ENCODE measurements around the gene NACA.

NACA gene

DNA sequence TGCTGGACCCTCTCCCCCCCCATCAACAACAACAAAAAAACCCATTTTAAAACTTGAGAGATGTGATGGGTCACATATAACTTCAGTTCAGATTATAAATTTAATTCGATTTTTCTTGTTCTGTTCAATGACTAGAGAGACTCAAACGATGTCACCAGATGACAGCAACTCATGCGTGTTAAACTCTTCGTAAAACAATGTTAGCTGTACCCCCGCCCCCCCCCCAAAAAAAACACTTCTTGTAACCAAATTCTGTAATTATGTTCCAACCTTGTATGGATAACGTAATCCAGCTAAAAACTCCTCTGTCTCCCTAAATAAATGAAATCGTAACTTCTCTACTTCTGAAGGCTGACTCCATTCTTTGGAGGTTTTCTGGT is 614 bp upstream of the NACA start:
- CTCF ChIA-PET: interaction anchor here (0.9 to 1.5 kb wide), 3 partner anchors 9 to 386 kb away, joined by 3 to 5 read pairs (median 4); partner anchors contain the start of gene STAT6
- DNase-seq (ENCODE audit: extremely low spot score): no peak
- POLR2A ChIA-PET: interaction anchor here (0.6 to 1.3 kb wide), 7 partner anchors 9 to 263 kb away, joined by 3 to 13 read pairs (median 6); partner anchors contain the start of gene PTGES3
- TF ChIP-seq, protein P1, sequence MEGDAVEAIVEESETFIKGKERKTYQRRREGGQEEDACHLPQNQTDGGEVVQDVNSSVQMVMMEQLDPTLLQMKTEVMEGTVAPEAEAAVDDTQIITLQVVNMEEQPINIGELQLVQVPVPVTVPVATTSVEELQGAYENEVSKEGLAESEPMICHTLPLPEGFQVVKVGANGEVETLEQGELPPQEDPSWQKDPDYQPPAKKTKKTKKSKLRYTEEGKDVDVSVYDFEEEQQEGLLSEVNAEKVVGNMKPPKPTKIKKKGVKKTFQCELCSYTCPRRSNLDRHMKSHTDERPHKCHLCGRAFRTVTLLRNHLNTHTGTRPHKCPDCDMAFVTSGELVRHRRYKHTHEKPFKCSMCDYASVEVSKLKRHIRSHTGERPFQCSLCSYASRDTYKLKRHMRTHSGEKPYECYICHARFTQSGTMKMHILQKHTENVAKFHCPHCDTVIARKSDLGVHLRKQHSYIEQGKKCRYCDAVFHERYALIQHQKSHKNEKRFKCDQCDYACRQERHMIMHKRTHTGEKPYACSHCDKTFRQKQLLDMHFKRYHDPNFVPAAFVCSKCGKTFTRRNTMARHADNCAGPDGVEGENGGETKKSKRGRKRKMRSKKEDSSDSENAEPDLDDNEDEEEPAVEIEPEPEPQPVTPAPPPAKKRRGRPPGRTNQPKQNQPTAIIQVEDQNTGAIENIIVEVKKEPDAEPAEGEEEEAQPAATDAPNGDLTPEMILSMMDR (IDR thresholded peaks at IDR 0.05; ENCODE audit: control extremely low read depth, extremely low read depth, low read depth, missing control alignments): no peak

DNA sequence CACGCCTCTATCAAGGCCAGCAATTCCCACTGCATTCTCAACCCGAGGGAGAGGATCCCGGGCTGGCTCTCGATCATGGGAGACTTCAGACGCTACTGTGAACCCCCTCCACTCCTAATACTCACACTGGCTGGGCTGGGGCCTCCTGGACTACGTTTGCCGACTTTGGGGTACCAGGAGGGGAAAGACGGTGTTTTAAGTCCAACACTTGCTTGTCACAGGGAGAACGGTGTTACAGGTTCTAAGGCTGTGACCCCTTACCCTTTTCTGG is 463 bp downstream of the NACA start:
- POLR2A ChIA-PET: interaction anchor here (1.3 kb wide), 1 partner anchor 14 kb away, joined by 13 read pairs; no protein-coding TSS in a partner anchor
- CTCF ChIA-PET: interaction anchor here (1.5 kb wide), 1 partner anchor 11 kb away, joined by 3 read pairs; no protein-coding TSS in a partner anchor
- TF ChIP-seq, protein P1 (IDR thresholded peaks at IDR 0.05; ENCODE audit: control extremely low read depth, extremely low read depth, low read depth, missing control alignments): no peak
- DNase-seq (ENCODE audit: extremely low spot score): no peak

DNA sequence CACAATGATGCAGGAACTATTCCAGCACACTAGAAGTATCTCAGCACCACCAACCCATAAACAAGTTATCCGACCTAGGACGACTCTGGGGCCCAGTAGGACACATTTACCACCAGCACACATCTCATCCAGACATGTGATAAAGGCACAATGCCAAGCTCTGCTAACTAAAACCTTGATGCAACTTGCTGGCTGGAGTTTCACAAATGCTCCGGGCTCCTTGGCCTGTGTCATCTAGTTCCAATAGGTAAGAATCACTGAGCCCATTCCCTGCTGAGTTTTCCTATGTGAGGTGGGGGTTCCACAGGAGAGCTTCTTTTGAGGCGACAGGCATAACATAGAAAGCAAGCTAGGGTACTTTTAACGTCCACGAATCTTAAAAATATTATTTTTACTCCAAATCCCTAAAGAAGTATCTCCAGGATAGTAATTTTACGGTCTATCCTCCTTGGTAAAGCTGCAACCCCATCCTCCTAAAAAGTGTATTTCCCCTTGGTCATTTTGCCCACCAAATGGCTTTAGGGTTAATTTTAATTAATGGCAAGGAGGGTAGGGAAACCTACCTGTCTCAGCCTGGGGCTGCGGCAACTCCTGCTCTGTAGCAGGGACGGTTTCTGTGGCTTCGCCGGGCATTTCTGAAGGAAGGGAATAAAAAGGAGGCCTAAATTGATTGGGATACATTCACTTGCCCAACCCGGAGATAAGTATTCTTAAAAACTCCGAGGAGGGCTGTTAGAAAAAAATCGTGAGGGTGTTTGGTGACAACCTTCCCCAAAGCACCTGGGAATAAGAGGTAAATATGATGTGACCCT is 1.0 kb downstream of the NACA start:
- ChIA-PET POLR2A (interaction anchor here (0.8 to 1.0 kb wide), 2 partner anchors 79 to 95 kb away, joined by 3 read pairs; no protein-coding TSS in a partner anchor), CTCF (interaction anchor here (0.9 to 1.5 kb wide), 3 partner anchors 10 to 87 kb away, joined by 3 read pairs; no protein-coding TSS in a partner anchor)
- no peak for DNase-seq (ENCODE audit: extremely low spot score)
- TF ChIP-seq, protein P1 (IDR thresholded peaks at IDR 0.05; ENCODE audit: control extremely low read depth, extremely low read depth, low read depth, missing control alignments): no peak

DNA sequence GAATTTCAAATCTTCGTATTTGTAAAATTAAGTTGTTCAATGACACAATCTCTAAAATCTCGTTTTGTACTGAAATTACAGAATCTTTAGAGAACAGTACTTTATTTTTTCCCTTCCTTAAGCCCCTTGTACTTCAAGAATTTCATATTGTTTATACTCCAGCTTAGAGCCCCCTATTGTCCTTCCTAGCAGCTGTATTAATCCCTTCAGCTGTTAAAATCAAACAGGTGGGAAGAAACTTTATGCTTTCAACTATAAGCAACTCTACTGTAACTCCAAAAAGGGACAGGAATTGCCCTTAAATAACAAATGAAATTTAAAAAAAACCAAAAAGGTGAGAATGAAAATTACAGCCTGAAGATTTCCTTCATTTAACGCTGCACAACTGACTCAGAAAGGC is 1.7 kb downstream of the NACA start:
- CTCF ChIA-PET: interaction anchor here (0.9 to 1.5 kb wide), 3 partner anchors 9 to 87 kb away, joined by 3 read pairs; no protein-coding TSS in a partner anchor
- TF ChIP-seq, protein P1 (IDR thresholded peaks at IDR 0.05; ENCODE audit: control extremely low read depth, extremely low read depth, low read depth, missing control alignments): no peak
- no peak for DNase-seq (ENCODE audit: extremely low spot score)
- POLR2A ChIA-PET: interaction anchor here (0.8 to 1.0 kb wide), 2 partner anchors 78 to 95 kb away, joined by 3 read pairs; no protein-coding TSS in a partner anchor

DNA sequence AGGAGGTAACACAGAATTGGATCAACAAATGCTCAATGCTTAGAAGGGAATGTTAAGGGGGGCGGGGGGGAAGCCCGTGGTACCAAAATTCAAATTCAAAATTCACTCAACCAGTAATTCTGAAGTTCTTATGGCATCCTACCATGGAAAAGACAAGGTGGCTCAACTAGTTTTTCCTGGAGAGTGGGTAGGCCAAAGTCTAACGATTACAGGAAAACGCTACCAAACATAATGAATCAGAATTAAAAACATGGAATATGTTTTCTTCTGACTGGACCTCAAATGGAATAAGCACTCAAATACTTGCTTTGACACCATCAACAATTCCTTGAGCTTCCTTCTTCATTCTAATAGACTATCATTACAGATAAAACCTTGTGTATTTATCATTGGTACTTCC is 2.3 kb downstream of the NACA start:
- ChIA-PET POLR2A (interaction anchor here (0.8 kb wide), 1 partner anchor 77 kb away, joined by 3 read pairs; no protein-coding TSS in a partner anchor), CTCF (interaction anchor here (0.9 to 1.1 kb wide), 2 partner anchors 15 to 86 kb away, joined by 3 read pairs; no protein-coding TSS in a partner anchor)
- DNase-seq (ENCODE audit: extremely low spot score): no peak
- TF ChIP-seq, protein P1 (IDR thresholded peaks at IDR 0.05; ENCODE audit: control extremely low read depth, extremely low read depth, low read depth, missing control alignments): no peak

DNA sequence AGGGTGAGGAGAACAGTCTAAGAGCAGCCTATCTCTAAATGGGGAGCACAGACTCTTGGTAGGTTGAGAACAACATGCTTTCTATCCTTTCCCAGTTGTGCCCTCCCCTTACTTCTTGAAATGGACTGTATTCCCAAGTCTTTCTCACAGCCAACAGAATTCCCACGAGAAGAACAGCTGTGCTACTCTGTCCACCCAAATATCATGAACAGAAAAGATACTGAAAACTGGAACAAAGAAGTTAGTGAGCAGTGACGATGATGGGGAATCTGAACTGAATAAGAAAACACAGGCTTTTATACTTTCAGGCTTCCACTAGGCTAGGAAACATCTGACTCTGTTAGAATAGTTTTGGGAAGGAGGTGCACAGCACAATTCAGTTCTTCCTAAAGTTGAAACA is 3.4 kb downstream of the NACA start:
- ChIA-PET POLR2A (interaction anchor here (0.8 kb wide), 1 partner anchor 34 kb away, joined by 3 read pairs; the partner anchor contains the start of gene PTGES3), CTCF (interaction anchor here (0.6 to 1.5 kb wide), 2 partner anchors 18 to 362 kb away, joined by 3 read pairs; partner anchors contain the start of gene STAT2)
- TF ChIP-seq, protein P1 (IDR thresholded peaks at IDR 0.05; ENCODE audit: control extremely low read depth, extremely low read depth, low read depth, missing control alignments): no peak
- no peak for DNase-seq (ENCODE audit: extremely low spot score)
